Prostate gland (tissue), 2 donors: ENCODE measurements around the gene SPON2. TPM values are rescaled to one million over a fixed set of nuclear protein-coding genes. Genes with fewer than 3 reads are reported as not detected.
A peak's percentile ranks its signal among the peaks of the same experiment; 100 is the strongest.

ENCODE experiments used
- DNase-seq: peaks from one replicate; pipeline ENCODE4 v3.0.0-alpha.2; 2019; ENCODE audit warnings: low spot score
- H3K27ac ChIP-seq, 2 donors: fragments of 200-600 bp; sonication (generic); 2 replicates each; pipeline ENCODE4 v1.5.1; 2017 to 2019
- H3K27me3 ChIP-seq: fragments of 200-600 bp; sonication (generic); replicated peaks from 2 replicates; pipeline ENCODE4 v1.5.1; 2019; ENCODE audit not compliant: insufficient read depth
- H3K36me3 ChIP-seq, 2 donors: fragments of 200-600 bp; sonication (generic); 1 replicate in 1 of 2; 2 replicates in 1 of 2; pipeline versions ENCODE4 v1.5.1 to v1.8.1; 2017 to 2019
- H3K4me1 ChIP-seq: fragments of 200-600 bp; sonication (generic); replicated peaks from 2 replicates; pipeline ENCODE4 v1.5.1; 2019
- H3K4me3 ChIP-seq, 2 donors: fragments of 200-600 bp; sonication (generic); 2 replicates each; pipeline ENCODE4 v1.5.1; 2017 to 2019
- H3K9me3 ChIP-seq: fragments of 200-600 bp; sonication (generic); 2 replicates; pipeline ENCODE4 v1.5.1; 2017
- POLR2A ChIP-seq: fragments of 450-650 bp; IDR thresholded peaks from one replicate; pipeline ENCODE4 v1.6.1; 2016; ENCODE audit warnings: antibody characterized with exemption, mild to moderate bottlenecking
- POLR2AphosphoS5 ChIP-seq: sonication (generic); formaldehyde crosslinking; IDR thresholded peaks from one replicate; pipeline ENCODE4 v1.6.1; 2017; ENCODE audit warnings: antibody characterized with exemption
- WGBS: methylation state at CpG from one replicate; pipeline ENCODE4 v1.1.5; 2018; 5-methylcytosine and 5-hydroxymethylcytosine counted together
- intact Hi-C: fragments of 100-400 bp; cut with DNase I; formaldehyde crosslinking; loops from one replicate; pipeline ENCODE4 v1.14.2; 2022
- total RNA-seq, 2 donors: library from RNA; depleted of rRNA; stranded (reverse); fragments of >200 nt; gene quantifications; one replicate each; pipeline ENCODE4 v1.1.0, GENCODE V29; 2016
- TF ChIP-seq, protein P1 (sequence below), 4 experiments: fragments of 200-600 bp in 2 of 4; fragments of 450-650 bp in 2 of 4; sonication (generic) in 2 of 4; IDR thresholded peaks; 1 replicate in 3 of 4; 2 replicates in 1 of 4; pipeline ENCODE4 v1.5.1; 2016 to 2019; ENCODE audit warnings: antibody characterized with exemption in 4 of 4, mild to moderate bottlenecking in 2 of 4, moderate library complexity in 2 of 4

Gene SPON2
- total RNA-seq, 2 donors from 2014 or later, result 107 to 134 TPM

DNA sequence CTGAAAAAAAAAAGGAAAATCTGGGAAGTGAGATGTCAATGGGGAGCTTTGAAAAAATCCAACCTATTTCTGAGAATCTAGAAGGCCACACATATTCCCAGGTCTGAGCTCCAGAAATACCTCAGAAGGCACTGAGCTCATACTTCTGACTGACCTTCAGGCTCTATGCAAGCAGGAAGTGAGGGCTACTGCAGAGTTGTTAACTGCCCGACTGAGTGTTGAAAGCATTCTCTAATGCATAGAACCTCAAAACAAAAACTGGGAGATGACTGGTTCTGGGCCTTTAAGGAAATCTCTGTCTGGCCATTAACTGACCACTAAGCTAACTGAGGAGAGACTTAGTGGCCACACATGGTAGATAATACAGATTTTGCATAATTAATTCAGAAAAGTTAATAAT is 7.6 kb upstream of the SPON2 start:
- no peak for TF ChIP-seq POLR2AphosphoS5
- no peak for TF ChIP-seq POLR2A
- TF ChIP-seq, protein P1, sequence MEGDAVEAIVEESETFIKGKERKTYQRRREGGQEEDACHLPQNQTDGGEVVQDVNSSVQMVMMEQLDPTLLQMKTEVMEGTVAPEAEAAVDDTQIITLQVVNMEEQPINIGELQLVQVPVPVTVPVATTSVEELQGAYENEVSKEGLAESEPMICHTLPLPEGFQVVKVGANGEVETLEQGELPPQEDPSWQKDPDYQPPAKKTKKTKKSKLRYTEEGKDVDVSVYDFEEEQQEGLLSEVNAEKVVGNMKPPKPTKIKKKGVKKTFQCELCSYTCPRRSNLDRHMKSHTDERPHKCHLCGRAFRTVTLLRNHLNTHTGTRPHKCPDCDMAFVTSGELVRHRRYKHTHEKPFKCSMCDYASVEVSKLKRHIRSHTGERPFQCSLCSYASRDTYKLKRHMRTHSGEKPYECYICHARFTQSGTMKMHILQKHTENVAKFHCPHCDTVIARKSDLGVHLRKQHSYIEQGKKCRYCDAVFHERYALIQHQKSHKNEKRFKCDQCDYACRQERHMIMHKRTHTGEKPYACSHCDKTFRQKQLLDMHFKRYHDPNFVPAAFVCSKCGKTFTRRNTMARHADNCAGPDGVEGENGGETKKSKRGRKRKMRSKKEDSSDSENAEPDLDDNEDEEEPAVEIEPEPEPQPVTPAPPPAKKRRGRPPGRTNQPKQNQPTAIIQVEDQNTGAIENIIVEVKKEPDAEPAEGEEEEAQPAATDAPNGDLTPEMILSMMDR (IDR thresholded peaks at IDR 0.05), result no peak
- no peak for DNase-seq
- H3K4me1 ChIP-seq, result no peaks in the 10 kb centered on the region
- intact Hi-C loops, result no loop called here
- no peaks in the 10 kb centered on the region for H3K36me3 ChIP-seq
- no peaks in the 10 kb centered on the region for H3K27me3 ChIP-seq
- H3K27ac ChIP-seq, result no peak overlapping the region
- WGBS, result 100% methylated on average over 1 of the region's 1 CpG
- no peak overlapping the region for H3K4me3 ChIP-seq
- H3K9me3 ChIP-seq, result no peaks in the 10 kb centered on the region

DNA sequence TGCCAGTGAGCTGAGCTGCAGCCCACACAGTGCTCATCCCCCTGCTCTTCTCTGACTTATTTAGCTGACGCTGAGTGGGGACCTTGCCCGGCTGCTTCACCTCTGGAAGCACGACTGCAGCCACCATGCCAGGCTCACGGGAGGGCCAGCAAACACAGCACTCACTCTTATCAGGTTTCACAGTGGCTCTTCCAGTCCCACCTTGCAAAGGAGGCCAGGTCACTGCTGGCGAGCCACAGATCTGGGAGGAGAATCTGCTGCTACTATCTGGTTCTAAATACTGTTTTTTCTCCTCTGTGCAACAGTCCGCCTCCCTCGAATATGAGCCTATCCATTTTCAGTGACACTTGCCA is 6.7 kb upstream of the SPON2 start:
- 49% methylated on average over 7 of the region's 7 CpGs for WGBS
- TF ChIP-seq POLR2A, result no peak
- TF ChIP-seq, protein P1 (IDR thresholded peaks at IDR 0.05), result no peak
- TF ChIP-seq POLR2AphosphoS5, result no peak
- no peak overlapping the region for H3K27ac ChIP-seq
- H3K36me3 ChIP-seq, result no peaks in the 10 kb centered on the region
- no peaks in the 10 kb centered on the region for H3K4me1 ChIP-seq
- DNase-seq, result no peak
- no peaks in the 10 kb centered on the region for H3K27me3 ChIP-seq
- intact Hi-C loops, result no loop called here
- H3K9me3 ChIP-seq, result no peaks in the 10 kb centered on the region
- no peak overlapping the region for H3K4me3 ChIP-seq

DNA sequence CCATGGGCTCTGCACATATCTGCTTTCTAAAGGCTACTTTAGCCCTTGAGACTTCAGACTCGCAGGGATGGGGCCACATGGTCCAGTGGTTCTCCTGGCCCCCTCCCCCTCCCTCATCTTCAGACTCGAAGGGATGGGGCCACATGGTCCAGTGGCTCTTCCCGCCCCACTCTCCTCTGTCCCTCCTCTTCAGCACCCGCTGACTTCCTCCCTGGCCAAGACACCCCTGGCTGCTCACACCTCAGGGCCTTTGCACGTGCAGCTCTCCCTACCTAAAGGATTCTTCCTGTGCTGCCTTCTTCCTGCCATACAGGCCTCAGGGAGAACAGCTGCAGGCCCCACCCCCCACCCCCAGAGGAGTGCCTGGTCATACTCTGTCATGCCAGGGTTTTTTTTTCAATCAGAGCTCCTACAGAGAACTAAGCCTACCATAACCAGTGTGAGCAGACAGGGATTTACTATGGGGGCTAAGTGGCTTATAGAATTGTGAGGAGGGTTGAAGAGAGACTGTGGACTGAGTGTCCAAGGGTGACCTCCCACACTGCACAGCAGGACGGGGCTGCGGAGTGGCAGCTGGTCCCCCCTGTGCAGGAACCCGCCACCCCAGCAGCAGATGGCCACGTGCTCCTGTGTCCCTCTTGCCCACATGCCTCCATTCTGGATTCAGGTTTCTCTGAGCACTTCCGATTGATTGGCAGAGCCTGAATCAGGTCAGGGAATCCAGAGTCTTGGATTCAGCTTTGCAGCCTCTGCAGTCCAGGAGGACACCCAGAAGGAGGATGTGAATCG is 6.1 kb upstream of the SPON2 start:
- Histone ChIP-seq H3K9me3 (no peaks in the 10 kb centered on the region), H3K27me3 (no peaks in the 10 kb centered on the region), H3K4me3 (no peak overlapping the region), H3K4me1 (no peaks in the 10 kb centered on the region), H3K36me3 (no peaks in the 10 kb centered on the region), H3K27ac (no peak overlapping the region)
- TF ChIP-seq, protein P1 (IDR thresholded peaks at IDR 0.05), result no peak
- TF ChIP-seq POLR2AphosphoS5, result no peak
- TF ChIP-seq POLR2A, result no peak
- intact Hi-C loops, result no loop called here
- DNase-seq, result no peak
- WGBS, result 86% methylated on average over 11 of the region's 11 CpGs

DNA sequence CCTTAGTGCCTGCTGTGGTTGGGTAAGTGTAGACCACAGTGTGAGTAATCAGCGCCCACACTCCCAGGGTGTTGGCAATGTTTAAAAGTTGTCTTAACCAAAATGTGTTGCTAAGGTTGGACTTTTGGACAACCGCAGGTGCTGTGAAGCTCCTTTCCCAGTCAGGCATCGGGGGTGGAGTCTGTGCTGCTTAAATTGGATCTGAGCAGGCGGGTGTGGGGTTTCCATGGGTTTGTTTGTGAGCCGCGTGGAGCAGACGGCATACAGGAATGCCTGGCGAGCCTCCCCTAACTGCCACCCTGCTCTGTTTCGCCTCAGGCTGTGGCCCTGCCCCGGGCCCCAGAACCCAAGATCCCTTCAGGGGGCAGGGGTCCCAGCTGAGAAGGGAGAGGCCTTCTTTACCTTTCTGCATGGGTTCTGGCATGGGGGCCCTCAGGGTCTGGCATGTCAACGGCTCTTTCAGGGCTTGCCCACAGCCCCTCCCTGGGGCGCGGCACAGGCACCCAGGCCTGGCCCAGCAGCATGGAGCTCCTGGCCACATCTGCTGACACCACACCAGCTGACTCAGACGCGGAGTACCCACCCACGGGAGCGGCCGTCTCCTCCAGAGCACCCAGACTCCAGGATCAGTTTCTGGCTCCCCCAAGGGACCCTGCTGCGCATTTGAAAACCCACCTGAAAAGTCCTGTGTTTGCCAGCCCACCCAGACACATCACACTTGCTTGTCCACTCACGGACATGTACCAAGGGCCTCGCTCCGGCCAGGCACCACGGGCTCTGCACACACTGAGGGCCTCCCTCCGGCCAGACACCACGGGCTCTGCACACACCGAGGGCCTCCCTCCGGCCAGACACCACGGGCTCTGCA is 5.1 kb upstream of the SPON2 start:
- WGBS, result 72% methylated on average over 28 of the region's 28 CpGs
- H3K4me1 ChIP-seq, result peaks cover 3% of the 10 kb centered on the region
- TF ChIP-seq POLR2A (peak; percentile 13), POLR2AphosphoS5 (no peak)
- TF ChIP-seq, protein P1 (IDR thresholded peaks at IDR 0.05), result no peak
- intact Hi-C loops, result no loop called here
- no peak overlapping the region for H3K4me3 ChIP-seq
- DNase-seq, result no peak
- H3K27ac ChIP-seq, result no peak overlapping the region
- H3K27me3 ChIP-seq, result no peaks in the 10 kb centered on the region
- no peaks in the 10 kb centered on the region for H3K9me3 ChIP-seq
- no peaks in the 10 kb centered on the region for H3K36me3 ChIP-seq
